GM12891 (cell line): ENCODE results near the gene PTCD1.

Experiments
- PAX5 ChIP-seq: IDR thresholded peaks from 2 replicates; pipeline ENCODE4 v1.6.1; 2011; ENCODE audit warnings: low read length, moderate library complexity, mild to moderate bottlenecking; ENCODE audit not compliant: insufficient read depth, severe bottlenecking
- TAF1 ChIP-seq: IDR thresholded peaks from 2 replicates; pipeline ENCODE4 v1.6.1; 2011; ENCODE audit warnings: low read depth, low read length, control low read depth

GRCh38 chr7:99373091-99374066, 65.2 kb downstream of the PTCD1 start:
- TF ChIP-seq TAF1, result no peak
- TF ChIP-seq PAX5, result no peak
